Activated T-cell treated with anti-CD3 and anti-CD28 coated beads for 1 hour (primary cell): ENCODE results near the gene THAP8.

ENCODE experiments used
- DNase-seq: peaks from one replicate; pipeline ENCODE4 v3.0.0-alpha.2; 2020; ENCODE audit warnings: low read depth

The THAP8 gene, protein sequence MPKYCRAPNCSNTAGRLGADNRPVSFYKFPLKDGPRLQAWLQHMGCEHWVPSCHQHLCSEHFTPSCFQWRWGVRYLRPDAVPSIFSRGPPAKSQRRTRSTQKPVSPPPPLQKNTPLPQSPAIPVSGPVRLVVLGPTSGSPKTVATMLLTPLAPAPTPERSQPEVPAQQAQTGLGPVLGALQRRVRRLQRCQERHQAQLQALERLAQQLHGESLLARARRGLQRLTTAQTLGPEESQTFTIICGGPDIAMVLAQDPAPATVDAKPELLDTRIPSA

DNA sequence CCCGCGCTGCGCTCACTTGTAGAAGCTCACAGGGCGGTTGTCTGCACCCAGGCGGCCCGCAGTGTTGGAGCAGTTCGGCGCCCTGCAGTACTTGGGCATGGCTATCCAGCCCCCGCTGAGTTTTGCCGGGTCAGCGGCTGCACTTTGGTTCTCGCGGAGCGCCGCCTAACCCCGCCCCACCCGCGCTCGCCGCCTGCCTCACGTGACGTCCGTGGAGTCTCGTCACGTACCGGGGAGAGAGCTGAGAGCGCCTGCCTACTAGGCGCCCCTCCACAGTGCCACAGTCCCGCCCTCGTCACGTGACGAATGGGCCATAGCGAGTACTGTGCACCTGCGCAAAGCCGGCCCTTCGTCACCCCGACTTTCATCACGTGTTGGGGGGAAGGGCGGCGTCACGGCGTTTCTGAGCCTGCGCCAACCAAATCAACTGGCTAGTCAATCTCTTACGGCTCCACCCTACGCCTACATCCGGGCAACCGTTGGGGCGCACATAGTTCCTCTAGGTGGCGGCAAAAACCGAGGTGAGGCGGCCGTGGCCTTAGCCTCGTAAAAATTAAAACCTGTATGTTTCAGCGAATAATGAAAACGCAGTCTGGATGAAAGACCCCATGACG is at the start of gene THAP8:
THAP8 (minus strand) TSS at position 167 of the 614 bp plus-strand sequence; CDS start at position 99, 68 bp downstream.
- peak; percentile 99 for DNase-seq

DNA sequence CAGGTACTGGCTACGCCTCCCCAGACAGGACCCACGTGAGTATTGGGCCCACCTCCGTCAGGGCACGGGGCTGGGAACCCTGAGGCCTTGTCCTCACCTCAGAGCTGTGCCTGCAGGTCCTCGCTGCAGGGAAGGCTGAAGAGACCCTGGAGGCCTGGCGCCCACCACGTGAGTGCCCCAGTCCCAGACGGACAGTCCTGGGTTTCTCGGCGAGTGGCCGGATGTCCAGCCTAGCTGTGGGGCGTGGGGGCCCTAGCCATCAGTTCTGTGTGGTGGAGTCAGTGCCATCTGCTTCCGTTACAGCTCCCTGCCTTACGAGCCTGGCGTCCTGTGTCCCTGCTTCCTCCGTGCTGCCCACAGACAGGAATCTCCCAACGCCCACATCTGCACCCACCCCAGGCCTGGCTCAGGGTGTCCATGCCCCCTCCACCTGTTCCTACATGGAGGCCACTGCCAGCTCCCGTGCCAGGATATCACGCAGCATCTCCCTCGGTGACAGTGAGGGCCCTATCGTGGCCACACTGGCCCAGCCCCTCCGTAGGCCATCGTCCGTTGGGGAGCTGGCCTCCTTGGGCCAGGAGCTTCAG is 49.0 kb upstream of the THAP8 start:
- DNase-seq: no peak

DNA sequence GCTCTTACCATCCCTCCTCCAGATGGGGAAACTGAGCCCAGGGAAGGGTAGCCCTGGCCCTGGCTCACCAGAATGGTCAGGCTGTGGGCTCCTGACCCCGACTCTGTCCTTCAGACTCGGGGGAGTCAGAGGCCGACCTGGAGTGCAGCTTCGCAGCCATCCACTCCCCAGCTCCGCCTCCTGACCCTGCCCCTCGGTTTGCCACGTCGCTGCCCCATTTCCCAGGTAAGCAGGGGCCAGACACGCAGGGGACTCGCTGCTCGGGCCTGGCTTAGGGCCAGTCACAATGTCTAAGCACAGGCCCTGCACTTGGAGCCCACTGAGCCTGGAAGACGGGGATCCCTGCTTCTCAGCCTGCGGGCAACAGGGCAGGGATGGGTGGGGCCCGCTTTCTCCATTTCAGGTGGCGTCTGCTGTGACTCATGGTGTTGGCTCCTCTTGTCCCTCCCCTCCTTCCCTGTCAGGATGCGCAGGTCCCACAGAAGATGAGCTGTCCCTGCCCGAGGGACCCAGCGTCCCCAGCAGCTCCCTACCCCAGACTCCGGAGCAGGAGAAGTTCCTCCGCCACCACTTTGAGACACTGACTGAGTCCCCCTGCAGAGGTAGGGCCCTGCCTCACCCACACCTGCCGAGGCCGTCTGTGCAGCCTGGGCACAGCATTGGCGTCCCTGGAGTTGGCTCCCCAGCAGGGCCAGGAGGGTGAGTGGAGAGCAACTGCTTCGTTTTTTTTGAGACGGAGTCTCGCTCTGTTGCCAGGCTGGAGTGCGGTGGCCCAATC is 47.7 kb upstream of the THAP8 start:
- DNase-seq: no peak

DNA sequence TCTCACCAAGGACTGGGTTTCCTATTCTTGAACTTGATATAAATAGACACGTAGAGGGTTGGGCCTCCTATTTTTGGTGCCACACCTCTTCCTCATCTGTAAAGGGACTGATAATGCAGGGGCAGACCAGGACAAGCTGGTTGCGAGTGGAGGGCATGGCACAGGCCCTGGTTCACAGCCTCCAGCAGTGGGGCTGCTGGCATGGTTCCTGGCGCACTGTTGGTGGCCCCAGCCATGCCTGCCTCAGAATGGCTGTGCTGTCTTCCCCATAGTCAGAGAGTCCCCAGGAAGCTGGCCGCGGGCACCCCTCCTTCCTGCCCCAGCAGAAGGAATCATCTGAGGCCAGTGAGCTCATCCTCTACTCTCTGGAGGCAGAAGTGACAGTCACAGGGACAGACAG is 46.4 kb upstream of the THAP8 start:
- DNase-seq: no peak

DNA sequence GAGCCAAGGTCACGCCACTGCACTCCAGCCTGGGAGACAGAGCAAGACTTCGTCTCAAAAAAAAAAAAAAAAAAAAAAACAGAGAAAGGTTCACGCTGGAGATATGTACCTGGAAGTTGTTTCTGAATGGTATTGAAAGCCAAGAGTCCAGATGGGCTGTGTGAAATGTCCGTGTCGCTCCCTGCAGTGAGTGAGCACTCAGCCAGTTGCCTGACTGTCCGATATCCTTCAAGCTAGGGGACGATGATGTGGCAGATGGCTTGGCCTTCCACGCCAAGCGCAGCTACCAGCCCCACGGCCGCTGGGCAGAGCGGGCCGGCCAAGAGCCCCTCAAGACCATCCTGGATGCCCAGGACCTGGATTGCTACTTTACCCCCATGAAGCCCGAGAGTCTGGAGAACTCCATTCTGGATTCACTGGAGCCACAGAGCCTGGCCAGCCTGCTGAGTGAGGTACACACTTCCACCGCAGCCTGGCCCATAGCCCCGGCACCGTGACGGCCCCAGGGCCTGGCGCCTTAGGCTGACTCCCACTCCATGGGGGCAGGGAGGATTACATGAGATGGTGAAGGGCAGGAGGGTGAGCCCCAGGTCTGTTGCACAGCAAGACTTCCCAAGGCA is 45.2 kb upstream of the THAP8 start:
- DNase-seq: no peak

DNA sequence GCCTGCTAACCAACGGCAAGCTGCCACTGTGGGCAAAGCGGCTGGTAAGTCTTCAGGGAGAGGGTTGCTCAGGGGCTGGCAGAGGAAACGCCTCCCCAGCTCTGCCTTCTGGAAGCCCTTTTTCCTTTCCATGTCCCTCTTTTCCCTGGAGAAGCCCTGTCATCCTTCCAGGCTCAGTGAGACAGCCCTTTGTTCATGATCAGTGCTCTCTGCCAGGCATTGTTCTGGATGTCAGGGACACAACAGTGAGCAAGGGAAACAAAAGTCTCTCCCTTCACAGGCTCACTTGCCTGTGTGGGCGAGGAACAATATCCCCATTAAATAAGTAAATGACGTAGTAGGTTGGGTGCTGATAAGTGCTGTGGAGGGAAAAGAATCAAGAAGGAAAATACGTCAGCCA is 43.0 kb upstream of the THAP8 start:
- DNase-seq: no peak

DNA sequence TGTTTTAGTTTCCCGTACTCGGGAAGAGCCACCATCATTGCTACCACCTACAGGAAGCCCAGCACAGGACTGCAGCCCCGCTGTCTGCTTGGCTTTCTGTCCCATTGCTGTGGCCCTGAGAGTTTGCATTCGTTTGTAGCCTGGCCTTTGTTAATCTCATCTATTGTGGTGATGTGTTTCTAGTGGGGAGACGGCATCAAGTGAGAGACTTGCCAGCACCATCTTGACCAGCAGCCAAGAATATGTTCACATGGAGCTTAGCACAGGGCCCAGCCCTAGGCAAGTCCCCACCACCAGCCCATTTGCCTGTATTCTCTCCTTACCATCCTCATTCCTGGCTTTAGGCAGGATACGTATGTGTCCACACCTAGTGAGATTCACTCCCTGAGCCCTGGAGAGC is 39.6 kb upstream of the THAP8 start:
- no peak for DNase-seq

DNA sequence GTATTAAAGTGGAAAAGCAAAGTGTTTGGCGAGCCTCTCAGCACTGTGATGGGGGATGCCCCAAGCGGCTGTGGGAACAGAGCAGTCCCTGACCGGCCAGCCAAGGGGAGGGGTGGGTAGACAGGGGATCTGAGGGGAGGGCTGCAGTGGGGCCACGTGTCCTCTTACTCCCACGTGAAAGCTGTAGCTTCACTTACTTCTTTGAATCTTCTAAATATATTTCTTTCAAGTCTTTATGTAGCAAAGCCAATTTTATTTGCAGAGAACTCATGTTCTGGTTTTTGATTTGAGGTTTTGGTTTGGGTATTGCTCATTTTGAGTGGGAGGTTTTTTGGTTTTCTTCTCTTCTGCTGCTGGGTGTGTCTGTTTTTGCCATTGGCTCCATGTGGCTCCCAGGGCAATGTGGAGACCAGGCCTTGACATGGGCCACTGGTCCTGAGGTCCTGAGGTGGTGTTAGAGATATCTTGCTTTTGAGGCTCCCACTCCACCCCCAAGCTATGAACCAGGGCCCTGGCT is 39.1 kb upstream of the THAP8 start:
- DNase-seq: no peak

DNA sequence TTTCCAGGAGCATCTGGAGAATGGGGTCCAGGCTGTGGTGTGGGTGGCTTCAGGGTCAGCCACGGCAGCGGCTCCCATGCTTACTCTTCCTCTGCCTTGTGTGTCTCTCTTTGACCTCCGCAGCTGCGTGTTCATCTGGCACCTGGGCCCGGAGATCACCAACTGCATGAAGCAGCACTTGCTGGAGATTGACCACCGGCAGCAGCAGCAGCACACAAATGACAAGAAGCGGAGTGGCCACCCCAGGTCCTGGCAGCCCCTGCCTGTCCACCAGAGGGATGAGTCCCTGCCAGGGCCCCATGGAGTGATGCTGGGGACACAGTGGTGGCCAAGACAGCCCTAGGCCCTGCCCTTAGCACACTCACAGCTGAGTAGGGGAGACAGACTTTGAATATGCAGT is 38.5 kb upstream of the THAP8 start:
- DNase-seq: no peak

DNA sequence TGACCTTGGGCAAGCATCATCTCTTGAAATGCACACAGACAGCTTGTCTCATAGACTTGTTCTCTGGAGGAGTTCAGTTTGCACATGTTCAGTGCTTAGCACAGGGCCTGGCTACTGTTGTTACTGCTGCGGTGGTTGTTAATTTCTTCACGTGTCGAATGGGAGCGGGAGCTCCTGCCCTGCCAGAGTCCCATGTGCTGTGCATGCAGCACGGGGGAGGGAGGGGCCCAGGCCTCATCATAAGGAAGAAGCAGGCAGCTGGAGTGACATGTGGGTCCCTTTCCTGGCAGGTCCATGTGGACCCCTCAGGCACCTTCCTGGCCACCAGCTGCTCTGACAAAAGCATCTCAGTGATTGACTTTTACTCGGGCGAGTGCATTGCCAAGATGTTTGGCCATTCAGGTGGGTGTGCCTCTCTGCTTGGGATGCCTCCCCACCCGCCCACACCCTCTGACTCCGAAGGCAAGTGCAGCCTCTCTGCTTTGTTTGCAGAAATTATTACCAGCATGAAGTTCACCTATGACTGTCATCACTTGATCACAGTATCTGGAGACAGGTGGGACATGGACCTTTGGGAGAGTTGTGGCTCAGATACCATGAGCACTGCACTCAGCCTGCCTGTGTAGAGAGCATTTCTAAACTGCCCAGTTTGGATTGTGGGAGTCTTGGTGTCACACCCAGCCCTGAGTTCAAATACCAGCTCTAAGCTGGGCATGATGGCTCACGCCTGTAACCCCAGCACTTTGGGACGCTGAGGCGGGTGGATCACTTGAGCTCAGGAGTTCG is 37.0 kb upstream of the THAP8 start:
- no peak for DNase-seq

DNA sequence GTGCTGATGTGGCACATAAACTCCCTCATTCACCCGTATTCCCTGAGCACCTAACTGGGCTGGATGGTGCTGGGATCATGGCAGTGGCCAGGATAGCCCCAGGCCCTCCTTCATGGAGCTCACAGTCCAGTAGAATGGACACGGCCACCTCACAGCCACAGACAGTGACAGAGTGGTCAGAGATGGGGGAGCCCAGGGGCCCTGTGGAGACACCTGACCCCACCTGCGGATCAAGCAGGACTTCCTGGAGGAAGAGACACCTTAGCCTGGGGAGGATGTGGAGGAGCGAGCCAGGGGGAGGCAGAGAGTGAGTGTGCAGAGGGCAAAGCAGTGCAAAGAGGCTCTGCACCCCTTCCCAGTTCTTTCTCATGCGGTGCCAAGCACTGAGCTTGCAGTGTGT is 35.8 kb upstream of the THAP8 start:
- no peak for DNase-seq

DNA sequence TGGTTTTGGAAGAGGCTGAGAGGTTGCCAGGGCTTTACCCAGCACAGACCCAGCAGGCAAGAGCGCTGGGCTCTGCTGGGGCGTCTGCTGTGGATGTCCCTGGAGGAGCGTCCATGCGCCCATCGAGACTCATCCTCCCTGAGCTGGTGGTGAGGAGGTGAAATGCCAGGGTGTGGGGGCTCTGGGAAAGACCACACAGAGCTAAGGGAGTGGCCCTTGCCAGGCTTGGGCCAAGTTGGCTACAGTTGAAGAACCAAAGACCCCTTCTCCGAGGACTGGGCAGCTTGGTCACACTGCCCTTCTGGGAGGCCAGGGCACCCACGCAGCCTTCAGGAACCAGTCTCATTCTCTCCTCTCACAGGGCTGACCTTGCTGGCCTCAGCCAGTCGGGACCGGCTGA is 32.2 kb upstream of the THAP8 start:
- DNase-seq: no peak

DNA sequence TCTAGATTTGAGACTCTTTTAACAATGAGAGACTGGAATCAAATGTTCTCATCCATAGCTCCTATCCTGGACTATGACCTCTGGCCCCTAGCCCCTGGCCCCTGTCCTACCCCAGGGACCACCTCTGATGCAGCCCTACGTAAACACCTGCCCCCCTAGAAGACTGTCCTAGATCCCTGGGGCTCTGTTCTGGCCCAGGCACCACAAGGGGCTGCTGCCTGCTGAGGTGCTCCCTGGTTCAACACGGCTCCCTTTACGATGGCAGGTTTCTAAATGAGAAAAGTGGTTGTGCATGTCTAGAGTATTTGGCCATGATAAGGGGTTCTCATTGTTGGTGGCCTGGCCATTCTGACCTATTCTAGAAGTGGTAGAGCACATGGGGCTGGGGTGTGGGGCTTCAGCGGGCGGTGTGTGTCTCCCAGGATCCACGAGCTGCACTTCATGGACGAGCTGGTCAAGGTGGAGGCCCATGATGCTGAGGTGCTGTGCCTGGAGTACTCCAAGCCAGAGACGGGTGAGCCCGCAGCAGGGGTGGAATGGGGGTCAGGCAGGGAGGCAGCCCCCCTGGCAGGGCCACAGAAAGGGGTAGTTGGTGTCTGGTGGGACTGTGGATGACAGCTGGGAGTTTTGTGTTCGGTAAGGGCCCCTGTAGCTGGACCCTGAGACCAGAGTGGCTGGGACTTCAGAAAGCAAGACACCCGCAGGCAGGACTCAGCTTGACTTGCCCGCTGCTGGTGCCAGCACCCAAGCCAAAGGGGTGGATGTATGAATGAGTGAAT is 30.3 kb upstream of the THAP8 start:
- DNase-seq: no peak

DNA sequence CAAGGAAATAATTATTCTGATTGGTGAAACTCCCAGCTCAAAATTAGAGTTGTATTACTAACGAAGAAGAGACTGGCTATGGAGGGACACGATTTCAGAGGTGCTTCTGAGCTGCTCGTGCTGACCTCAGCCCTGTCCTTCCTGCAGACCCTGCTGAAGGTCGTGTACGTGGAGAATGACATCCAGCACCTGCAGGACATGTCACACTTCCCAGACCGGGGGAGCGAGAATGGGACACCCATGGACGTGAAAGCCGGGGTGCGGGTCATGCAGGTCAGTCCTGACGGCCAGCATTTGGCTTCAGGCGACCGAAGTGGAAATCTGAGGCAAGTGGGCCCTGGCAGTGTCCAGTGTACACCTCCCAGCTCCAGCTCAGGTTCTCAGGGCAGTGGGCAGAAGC is 28.8 kb upstream of the THAP8 start:
- no peak for DNase-seq

DNA sequence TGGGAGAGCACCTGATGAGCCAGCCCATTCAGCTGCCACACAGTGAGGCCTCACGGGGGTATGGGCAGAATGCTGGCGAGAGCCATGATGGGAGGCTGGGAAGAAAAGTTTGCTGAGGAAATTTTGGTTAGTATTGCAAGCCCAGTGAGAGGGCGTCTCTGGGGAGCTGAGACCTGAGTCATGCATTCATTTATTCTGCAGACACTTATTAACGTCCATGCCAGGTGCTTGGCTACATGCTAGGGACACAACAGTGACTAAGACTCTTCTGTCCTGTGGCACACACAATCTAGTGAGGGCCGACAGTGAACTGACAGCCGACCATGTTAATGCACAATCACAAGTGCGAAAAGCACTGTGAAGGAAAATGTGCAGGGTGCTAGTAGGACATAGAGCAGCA is 27.8 kb upstream of the THAP8 start:
- no peak for DNase-seq

DNA sequence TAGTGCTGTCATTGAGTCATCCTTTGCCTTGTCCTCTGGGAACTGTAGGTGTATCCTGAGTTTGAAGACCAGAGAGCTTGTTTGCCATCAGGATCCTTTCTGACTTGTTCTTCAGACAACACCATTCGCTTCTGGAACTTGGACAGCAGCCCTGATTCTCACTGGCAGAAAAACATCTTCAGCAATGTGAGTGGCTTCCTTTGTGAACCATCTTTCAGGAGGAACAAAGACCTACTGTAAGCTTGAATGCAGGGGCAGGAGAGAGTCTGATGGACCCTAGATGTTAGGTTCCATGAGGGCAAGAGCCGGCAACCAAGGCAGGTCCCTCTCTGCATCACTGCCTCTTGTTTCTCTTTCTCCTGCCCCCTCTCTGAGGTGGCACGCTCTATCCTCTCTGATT is 27.3 kb upstream of the THAP8 start:
- no peak for DNase-seq

DNA sequence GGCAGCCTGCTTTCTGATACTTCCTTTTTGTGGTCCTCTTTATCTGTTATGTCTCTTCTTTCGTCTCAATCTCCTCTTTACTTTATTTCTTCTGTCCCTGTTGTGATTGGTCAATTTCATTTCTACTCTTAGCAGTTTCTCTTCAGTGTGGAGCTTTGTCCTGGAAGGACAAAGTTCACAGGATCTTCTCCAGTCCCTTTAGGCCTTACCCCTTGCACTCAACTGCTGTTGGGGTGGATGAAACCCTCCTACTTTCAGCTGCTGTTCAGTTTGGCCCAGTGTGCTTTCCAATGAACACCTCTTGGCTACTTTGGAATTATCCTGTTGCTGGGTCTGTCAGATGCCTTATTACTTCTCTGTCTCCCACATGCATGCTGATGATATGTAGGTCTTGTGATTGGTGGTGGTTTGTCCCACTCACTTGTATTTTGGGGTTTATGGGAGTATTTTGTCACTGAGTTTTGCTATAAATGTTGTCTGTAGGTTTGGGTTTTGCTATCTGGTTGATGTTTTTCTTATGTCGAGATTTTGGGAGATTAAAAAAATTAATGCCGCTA is 25.4 kb upstream of the THAP8 start:
- DNase-seq: no peak

DNA sequence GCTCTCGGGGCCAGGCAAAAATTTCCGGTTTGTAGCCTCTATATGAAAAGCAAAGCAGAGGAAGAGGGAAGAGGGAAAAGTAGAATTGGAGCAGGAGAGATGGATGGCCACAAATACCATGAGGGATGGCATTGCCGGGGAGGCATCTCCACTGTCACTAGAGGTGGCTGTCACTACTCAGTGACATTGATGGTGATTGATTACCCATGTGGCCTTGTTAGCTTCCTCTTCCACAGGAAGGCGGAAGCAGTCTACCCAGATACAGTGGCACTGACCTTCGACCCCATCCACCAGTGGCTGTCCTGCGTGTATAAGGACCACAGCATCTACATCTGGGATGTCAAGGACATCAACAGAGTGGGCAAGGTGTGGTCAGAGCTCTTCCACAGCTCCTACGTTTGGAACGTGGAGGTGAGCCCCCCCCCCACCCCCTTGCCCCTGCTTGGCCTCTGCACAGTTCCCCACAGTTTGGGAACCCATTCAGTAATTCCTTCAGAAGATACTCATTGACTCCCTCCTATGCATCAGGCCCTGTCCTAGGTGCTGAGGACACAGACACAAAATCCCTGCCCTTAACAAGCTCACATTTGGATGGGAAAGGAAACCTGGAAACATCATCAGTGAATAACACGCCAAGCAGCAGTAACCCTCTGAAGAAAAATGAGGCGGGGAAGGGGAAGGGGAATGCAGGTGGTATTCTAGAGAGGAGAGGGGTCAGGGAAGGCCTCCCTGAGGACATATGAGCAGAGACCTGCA is 19.2 kb upstream of the THAP8 start:
- no peak for DNase-seq

DNA sequence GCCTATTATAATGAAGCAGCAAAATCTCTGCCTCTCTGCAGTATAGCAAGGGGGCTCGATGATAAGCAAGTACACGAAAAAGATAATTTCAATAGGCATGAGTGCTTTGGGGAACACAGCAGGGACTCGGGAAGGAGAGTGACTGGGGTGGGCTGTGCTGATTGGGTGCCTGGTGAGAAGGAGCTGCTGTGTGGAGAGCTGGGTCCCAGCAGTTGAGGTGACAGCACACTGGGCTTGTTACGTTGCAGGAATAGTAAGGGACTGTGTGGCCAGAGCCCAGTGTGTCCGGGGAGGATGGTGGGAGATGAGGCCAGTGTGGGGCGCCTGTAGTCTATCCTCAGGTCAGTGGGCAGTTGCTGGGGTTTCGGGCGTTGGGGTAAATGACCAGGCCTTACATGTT is 18.0 kb upstream of the THAP8 start:
- DNase-seq: no peak
